CD4-positive, alpha-beta T cell treated with Interleukin-1 beta for 1 hour (primary cell): ENCODE data around the gene KCNJ6.

ENCODE experiments used
- DNase-seq, 2 donors: peaks; one replicate each; pipeline ENCODE4 v3.0.0-alpha.2; 2020 to 2022

The KCNJ6 gene

GRCh38 chr21:37805266-37805665, 111.0 kb downstream of the KCNJ6 start:
- no peak for DNase-seq

- no peak for DNase-seq
Measured at GRCh38 chr21:37804001-37804400, 112.3 kb downstream of the KCNJ6 start.

GRCh38 chr21:37803101-37803651, 113.1 kb downstream of the KCNJ6 start:
- DNase-seq: no peak

DNA sequence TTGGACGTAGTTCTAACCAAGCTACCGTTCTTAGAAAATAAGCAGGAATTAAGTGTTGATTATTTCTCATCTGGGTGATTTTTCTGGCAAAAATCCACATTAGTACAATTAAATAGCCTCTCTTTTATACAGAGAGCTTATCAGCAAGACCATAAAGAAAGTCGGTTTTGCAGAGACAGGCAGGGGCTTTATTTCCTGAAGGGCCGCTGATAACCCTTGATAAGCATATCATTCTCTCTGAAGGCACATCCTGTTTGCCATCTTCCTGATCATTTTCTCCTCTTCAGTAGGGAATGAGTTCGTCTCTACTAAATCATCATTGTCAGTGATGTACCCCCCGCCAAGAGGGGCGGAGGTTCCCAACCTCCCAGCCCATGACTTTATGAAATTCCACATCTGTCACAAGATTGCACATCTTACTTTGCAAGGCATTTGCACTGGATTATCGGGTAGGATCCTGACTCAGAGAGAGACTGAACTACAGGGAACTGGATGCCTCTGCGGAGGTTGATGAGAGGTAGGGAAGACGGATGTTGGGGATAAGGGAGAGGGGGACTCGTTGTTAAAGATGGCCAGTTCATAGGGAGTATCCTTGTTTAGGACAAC, 115.7 kb downstream of the KCNJ6 start:
- no peak for DNase-seq

GRCh38 chr21:37800057-37800455, 116.2 kb downstream of the KCNJ6 start:
- DNase-seq: no peak

DNA sequence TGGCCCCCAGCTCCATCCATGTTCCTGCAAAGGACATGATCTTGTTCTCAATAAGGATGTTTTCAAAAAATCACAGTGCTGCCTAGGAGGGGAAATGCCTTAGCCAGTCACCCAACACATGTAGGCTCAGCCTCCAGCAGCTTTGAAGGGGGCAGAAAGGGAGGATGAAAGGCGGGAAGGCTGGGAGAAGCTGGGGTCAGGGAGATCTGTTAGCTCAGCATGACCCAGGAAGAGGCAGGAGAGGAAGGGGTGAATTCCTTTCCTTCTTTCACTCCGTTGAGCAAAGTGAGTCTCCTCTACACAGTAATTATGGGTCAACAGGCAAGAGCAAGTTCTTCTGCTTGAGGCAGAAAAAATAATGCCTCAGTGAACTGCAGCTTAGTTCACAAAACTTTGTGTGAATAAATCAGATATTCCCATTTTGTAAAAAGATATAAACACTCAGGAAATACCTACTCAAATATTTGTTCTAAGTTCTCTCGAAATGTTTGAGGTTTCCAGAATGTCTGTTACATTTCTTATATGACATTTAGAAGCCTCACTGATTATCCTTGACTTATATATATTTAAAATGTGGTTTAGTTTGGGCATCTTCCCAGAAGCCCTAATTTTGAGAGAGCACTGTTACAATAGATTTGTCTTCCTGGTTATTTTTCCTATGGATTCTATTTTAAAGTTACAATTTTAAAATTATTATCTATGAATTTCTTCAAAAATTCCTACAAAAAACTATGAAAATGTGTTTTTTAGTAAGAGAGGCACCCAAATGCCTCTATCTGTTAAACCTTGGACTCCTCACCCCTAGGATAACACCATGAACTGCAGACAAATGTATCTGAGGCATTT, 116.8 kb downstream of the KCNJ6 start:
- DNase-seq: no peak

DNA sequence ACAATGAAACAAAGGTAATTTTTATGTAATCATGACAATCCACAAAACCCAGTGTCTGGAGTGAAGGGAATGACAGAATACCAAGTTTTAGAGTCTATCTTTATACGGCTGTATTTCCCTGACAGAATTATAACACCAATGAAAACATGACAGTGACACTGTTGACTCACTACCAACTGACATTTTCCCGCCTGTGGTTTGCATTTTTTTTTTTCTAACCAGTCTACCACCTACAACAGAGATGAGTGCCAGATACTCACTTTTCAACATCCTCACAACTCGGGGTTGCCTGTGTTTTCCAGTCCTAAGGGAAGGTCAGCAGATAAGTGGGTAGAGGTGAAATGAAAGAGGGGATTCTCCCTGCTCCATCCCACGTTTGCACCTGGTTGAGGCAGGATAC, 118.9 kb downstream of the KCNJ6 start:
- no peak for DNase-seq

DNA sequence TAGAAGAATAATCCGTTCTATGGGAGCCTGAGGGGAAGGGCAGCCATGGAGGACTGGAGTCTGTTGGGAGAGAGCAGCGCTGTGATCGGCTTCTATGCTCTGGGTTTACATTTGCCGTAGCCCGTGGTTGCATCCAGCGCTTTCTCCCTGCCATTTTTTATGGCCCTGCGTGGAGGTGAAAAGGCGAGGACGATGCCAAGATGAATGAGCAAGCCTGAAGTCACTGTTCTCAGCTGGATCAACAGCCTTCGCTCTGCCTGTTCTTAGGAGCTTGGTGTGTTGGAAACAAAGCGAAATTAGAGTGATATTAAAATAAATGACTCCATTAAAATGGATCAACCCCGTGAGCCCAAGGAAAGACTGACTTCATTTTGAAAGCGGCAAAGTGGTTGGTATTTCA, 120.2 kb downstream of the KCNJ6 start:
- no peak for DNase-seq

DNA sequence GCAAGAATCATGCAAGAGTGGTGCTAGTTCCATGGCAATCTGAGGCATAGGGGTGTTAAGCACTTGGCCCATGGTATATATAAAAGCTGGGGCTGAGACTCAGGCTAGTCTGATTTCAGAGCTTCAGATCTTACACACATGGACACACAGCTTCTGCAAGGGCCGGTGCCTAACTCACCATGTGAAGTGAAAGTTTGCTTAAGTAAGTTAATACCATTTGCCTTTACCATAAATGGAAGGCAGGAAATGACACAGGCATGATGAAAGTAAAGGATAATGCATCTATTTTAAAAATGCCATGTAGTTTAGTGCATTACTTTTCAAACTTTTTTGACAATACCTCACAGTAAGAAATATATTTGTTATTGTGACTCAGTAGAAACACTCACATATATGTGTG, 122.6 kb downstream of the KCNJ6 start:
- DNase-seq: no peak

GRCh38 chr21:37792046-37792445, 124.2 kb downstream of the KCNJ6 start:
- DNase-seq: no peak

- no peak for DNase-seq
Measured at GRCh38 chr21:37790905-37791304, 125.4 kb downstream of the KCNJ6 start.

- no peak for DNase-seq
Measured at GRCh38 chr21:37788503-37788902, 127.8 kb downstream of the KCNJ6 start.

DNA sequence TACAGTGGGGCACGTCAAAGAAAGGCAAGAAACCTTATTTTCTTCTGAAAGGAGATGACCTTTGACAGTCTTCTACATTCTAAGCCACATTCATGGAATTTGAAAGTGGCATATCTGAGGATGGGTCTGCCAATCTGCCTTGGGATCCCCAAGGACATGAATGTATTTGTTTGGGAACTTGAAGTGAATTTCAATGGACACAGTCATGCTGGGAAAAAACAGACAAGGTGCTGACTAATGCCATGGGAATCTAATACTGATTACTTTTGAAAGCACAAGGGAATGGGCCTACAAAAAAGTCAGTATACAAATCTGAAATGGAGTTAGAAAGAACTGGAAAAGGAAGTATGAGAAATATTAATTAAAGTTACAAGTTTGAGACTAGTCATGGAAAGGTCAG, 128.8 kb downstream of the KCNJ6 start:
- DNase-seq: no peak

DNA sequence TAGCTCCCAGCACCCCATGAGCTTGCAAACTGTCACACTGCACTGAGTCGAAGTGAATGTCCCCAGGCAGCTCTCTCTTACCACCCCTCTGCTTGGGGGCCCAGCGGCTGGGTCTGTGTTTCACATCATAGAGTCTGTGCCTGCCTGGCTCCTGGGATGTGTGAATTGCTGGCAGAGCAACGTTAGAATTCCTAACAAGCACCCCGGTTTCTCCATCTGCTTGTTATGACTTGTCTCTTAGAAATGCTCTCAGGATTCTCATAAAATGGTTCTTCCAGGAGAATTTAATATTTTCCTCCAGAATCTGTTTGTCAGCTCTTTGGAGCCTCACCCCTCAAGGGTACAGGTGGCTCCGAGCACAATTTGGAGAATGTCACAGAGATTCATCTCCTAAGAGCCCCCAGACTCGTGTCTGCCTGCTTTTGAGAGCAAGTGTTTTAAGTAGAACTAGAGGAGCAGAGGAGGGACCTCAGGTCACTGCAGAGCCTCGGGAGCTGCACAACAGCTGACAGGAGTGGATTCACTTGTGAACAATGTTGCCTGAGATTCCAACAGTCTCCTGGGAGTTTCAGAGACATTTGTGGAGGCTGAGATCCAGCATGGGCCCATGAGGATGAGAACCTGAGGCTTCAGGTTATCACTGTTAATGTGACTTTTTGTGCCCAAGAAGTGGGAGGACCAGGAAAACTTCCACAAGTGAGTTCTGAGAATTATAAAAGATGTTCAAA, 131.5 kb downstream of the KCNJ6 start:
- DNase-seq: no peak

DNA sequence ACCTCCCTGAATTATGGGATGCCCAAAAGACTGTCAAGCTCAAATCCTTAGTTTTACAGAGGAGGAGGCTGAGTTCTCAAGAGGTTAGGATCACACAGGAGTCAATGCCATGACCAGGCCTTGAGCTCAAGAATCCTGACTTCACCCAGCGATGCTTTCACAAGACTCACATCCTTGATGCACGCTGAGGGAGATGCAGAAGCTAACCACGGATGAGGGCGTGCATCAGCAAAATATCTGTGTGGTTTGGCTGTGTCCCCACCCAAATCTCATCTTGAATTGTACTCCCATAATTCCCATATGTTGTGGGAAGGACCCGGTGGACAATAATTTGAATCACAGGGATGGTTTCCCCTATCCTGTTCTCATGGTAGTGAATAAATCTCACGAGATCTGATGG, 133.2 kb downstream of the KCNJ6 start:
- no peak for DNase-seq

GRCh38 chr21:37780991-37781983, 135.0 kb downstream of the KCNJ6 start:
- DNase-seq: no peak

DNA sequence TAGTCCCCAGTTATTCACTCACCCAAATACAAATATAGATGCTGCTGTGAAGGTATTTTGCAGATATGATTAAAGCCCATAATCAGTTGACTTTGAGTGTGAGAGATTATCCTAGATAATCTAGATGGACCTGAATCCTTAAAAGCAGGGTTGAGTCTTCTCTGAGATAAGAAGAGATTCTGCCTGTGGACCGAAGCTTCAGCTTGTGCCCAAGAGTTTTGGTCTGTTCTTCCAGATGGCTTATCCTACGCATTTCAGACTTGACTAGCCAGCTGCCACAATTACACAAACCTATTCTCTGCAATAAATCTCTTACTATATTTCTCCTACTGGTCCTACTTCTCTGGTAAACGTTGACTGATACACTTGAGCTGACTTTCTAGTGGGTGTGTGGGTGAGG, 145.1 kb downstream of the KCNJ6 start:
- DNase-seq: no peak

DNA sequence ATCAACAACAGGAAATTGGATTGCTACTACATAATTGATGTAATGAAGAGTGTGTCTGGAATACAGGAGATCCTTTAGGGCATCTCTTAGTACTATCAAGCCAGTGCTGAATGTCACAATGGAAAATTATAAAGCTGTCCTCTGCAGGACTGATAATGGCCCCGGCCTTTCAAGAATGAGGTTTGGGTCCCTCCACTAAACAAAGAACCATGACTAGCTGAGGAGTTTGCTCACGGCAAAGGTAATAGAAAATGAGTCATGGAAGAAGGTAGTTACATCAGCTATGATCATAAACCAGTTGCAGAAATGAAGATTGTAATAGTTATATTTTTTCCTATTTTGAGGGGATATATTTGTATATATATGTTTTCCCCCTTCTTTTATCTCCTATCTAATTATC, 145.8 kb downstream of the KCNJ6 start:
- no peak for DNase-seq

GRCh38 chr21:37769656-37770055, 146.6 kb downstream of the KCNJ6 start:
- no peak for DNase-seq

GRCh38 chr21:37767984-37768383, 148.3 kb downstream of the KCNJ6 start:
- DNase-seq: no peak

GRCh38 chr21:37766129-37766528, 150.1 kb downstream of the KCNJ6 start:
- DNase-seq: no peak

GRCh38 chr21:37765221-37765900, 150.9 kb downstream of the KCNJ6 start:
- DNase-seq: no peak
